ENCODE results near the gene RNASET2. TPM values are rescaled to one million over a fixed set of nuclear protein-coding genes. Genes with fewer than 3 reads are reported as not detected.
A peak's percentile ranks its signal among the peaks of the same experiment; 100 is the strongest.

RNASET2 gene
- total and polyA plus RNA-seq, 4 donors = 17.7 to 37.2 (median 25.0) TPM

DNA sequence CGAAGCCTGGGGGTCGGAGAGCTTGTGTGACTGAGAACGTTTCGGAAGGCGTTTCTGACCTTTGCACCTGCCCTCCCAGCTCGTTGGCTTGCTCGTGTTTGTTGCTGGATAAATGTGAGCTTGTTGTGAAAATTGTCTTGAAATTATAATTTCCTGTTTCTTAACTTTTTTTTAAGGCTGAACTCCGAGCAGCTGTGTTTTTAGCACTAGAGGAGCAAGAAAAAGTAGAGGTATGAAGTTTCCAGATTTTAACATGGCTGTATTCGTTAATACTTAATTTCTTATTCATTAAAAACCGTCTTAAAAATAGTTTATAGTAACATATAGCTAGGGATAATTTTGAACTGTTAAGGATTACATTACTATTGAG lies 43.5 kb upstream of the RNASET2 start:
- no peaks in the 10 kb centered on the region for H3K9me3 ChIP-seq (ENCODE audit: control insufficient read depth in 4 of 4, low read length in 3 of 4)
- H3K9ac ChIP-seq (ENCODE audit: low read depth in 1 of 2, low read length in 2 of 2) = peak overlapping the region; percentile 82 to 86
- TF ChIP-seq HNF4G (IDR thresholded peaks at IDR 0.05) (peak; percentile 15), HNF4A (conservative IDR thresholded peaks at IDR 0.05) (peak; percentile 71 to 72), ATF3 (IDR thresholded peaks at IDR 0.05) (no peak), TAF1 (conservative IDR thresholded peaks at IDR 0.05) (no peak), SP1 (IDR thresholded peaks at IDR 0.05) (peak; percentile 6), RAD21 (IDR thresholded peaks at IDR 0.05) (no peak)
- H3K36me3 ChIP-seq (ENCODE audit: control insufficient read depth in 4 of 4, insufficient read depth in 3 of 4, low read depth in 1 of 4, low read length in 3 of 4) = no peaks in the 10 kb centered on the region
- no peak for DNase-seq (ENCODE audit: low spot score)
- peak overlapping the region; percentile 71 to 85 for H3K27ac ChIP-seq (ENCODE audit: low read depth in 1 of 2, low read length in 2 of 2)
- WGBS = 2% methylated on average over 10 of the region's 10 CpGs
- H3K27me3 ChIP-seq (ENCODE audit: control insufficient read depth in 4 of 4, insufficient read depth in 4 of 4, low read length in 3 of 4) = no peaks in the 10 kb centered on the region
- H3K4me1 ChIP-seq (ENCODE audit: control insufficient read depth in 4 of 4, insufficient read depth in 4 of 4, low read length in 3 of 4) = peaks cover 5 to 67% (median 55%) of the 10 kb centered on the region in 4 donors
- H3K4me3 ChIP-seq (ENCODE audit: low read depth in 1 of 3, low read length in 3 of 3) = peak overlapping the region; percentile 71 to 98 (median 89)

GRCh38 chr6:166999145-166999883 lies 43.0 kb upstream of the RNASET2 start, which contains the start of gene CEP43:
Gene CEP43 (plus strand): TSS chr6:166999397. CDS start chr6:166999413, 16 bp downstream.
- Histone ChIP-seq H3K9ac (ENCODE audit: low read depth in 1 of 2, low read length in 2 of 2) (peak within 1 kb of the TSS; percentile 82 to 86), H3K4me3 (ENCODE audit: low read depth in 1 of 3, low read length in 3 of 3) (peak within 1 kb of the TSS; percentile 71 to 98 (median 93)), H3K27ac (ENCODE audit: low read depth in 1 of 2, low read length in 2 of 2) (peak within 1 kb of the TSS; percentile 74 to 85), H3K36me3 (ENCODE audit: control insufficient read depth in 4 of 4, insufficient read depth in 3 of 4, low read depth in 1 of 4, low read length in 3 of 4) (no peaks in the 10 kb centered on the region), H3K9me3 (ENCODE audit: control insufficient read depth in 4 of 4, low read length in 3 of 4) (no peaks in the 10 kb centered on the region), H3K4me1 (ENCODE audit: control insufficient read depth in 4 of 4, insufficient read depth in 4 of 4, low read length in 3 of 4) (peaks cover 5 to 62% (median 50%) of the 10 kb centered on the region in 4 donors), H3K27me3 (ENCODE audit: control insufficient read depth in 4 of 4, insufficient read depth in 4 of 4, low read length in 3 of 4) (no peaks in the 10 kb centered on the region)
- TF ChIP-seq SP1 (IDR thresholded peaks at IDR 0.05) (peak; percentile 42), EGR1 (IDR thresholded peaks at IDR 0.05; ENCODE audit: low read depth in 2 of 2) (peak; percentile 57 to 92), RAD21 (IDR thresholded peaks at IDR 0.05) (peak in 1 of 2 donors; percentile 4), TAF1 (conservative IDR thresholded peaks at IDR 0.05) (no peak), JUND (IDR thresholded peaks at IDR 0.05) (no peak), HNF4G (IDR thresholded peaks at IDR 0.05) (no peak), NR2F2 (IDR thresholded peaks at IDR 0.05) (no peak), FOXA2 (IDR thresholded peaks at IDR 0.05) (no peak), YY1 (IDR thresholded peaks at IDR 0.05) (peak; percentile 97), RXRA (IDR thresholded peaks at IDR 0.05) (no peak), MAX (IDR thresholded peaks at IDR 0.05) (no peak), HNF4A (conservative IDR thresholded peaks at IDR 0.05) (peak in 1 of 2 donors; percentile 6)
- TF ChIP-seq, protein P1, sequence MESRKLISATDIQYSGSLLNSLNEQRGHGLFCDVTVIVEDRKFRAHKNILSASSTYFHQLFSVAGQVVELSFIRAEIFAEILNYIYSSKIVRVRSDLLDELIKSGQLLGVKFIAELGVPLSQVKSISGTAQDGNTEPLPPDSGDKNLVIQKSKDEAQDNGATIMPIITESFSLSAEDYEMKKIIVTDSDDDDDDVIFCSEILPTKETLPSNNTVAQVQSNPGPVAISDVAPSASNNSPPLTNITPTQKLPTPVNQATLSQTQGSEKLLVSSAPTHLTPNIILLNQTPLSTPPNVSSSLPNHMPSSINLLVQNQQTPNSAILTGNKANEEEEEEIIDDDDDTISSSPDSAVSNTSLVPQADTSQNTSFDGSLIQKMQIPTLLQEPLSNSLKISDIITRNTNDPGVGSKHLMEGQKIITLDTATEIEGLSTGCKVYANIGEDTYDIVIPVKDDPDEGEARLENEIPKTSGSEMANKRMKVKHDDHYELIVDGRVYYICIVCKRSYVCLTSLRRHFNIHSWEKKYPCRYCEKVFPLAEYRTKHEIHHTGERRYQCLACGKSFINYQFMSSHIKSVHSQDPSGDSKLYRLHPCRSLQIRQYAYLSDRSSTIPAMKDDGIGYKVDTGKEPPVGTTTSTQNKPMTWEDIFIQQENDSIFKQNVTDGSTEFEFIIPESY (IDR thresholded peaks at IDR 0.05) = no peak
- DNase-seq (ENCODE audit: low spot score) = peak; percentile 96
- whole genome bisulfite sequencing = under 1% methylated on average over 93 of the region's 93 CpGs

Measured in liver (tissue), 9 donors.